GM18867 (cell line): ENCODE measurements around the gene RANBP6.
A peak's percentile ranks its signal among the peaks of the same experiment; 100 is the strongest.
"Not testable (repeated sequence)": the region's sequence is repeated elsewhere in the genome, so short reads cannot be mapped to it uniquely, and the experiment has no call there.

ENCODE experiments used
- ATAC-seq: cut with Tn5 transposase; IDR thresholded peaks from one replicate; pipeline ENCODE4 v1.9.1; 2021; ENCODE audit warnings: mild to moderate bottlenecking, moderate library complexity; ENCODE audit not compliant: unreplicated experiment

Gene RANBP6

DNA sequence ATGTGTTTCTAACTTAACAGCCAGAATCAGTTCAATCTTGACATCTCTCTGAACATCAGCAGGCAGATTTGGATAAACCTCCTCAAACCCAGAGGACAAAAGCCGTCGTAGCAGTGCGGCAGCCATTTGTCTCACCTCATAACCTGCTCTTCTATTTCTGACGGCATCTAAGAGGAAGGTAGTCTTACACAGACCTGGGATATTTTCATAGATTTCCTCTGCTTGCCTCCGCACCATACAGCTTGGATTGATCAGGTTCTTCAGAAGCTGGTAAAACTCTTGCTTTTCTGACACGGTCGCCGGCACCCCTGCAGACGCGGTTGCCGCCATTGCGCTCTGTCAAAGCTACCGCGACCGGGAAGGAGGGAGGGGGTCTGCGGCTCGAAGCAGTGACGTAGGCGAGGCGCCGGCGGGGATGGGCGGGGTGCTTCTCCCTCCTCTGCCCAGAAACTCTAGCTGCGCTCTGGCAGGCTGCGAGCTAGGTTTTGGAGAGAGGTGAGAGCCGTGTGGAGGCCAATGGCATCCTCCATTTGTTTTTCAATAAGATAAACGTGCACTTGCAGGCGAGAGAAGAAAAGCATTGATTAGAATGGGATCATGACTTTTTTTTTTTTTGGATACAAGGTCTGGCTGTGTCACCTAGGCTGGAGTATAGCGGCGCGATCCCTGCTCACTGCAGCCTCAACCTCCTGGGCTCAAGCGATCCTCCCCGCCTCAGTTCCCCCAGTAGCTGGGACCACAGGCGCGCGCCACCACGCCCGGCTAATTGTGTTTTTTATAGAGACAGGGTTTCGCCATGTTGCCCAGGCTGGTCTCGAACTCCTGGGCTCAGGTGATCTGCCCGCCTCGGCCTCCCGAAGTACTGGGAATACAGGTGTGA, at the start of gene RANBP6:
Gene RANBP6, minus strand, starts transcription at position 347 of the 880 bp plus-strand sequence. Its CDS starts 17 bp downstream, at position 330.
- ATAC-seq: peak; percentile 98

DNA sequence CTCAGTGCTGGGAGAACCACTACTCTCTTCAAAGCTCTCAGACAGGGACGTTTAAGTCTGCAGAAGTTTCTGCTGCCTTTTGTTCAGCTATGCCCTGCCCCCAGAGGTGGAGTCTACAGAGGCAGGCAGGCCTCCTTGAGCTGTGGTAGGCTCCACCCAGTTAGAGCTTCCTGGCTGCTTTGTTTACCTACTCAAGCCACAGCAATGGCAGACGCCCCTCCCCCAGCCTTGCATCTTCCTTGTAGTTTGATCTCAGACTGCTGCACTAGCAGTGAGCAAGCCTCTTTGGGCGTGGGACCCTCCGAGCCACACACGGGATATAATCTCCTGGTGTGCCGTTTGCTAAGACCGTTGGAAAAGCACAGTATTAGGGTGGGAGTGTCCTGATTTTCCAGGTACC, 47.7 kb upstream of the RANBP6 start:
- ATAC-seq: not testable (repeated sequence)

DNA sequence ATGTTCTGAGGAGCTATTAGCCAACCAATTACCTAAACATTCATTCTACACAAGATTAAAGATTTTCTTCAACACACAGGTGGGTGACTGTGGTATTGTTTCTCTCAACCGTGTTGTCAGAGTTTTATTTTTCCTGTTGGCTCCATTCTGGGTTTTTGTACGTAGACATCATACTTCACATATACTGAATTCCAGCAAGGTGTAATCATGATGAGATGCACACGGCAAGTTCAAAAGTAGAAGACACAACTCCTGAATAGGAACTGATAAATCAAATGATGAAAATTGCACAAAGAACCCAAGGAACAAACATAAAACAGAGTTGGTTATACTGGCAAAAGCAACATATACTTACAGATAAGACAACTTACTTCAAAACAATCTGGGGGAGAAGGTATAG, 40.2 kb upstream of the RANBP6 start:
- ATAC-seq: no peak

DNA sequence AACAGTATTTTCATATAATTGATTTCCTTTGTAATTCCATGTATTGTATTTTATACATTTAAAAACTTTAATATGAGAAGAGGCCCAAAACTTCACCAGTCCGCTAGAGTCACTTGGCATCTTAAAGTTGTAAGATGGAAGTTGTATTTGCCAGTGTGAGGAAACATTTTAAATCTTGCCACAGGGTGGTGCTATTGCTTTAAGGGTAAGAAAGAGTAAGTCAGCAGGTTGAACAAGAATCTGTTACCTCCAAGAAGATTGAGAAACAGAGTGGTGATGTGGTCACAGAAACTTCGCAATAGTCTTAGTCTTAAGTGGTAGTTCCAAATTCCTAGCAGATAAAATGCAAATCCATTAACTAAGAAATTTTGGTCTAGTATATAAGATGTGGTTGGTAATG, 39.8 kb upstream of the RANBP6 start:
- ATAC-seq: peak; percentile 50

DNA sequence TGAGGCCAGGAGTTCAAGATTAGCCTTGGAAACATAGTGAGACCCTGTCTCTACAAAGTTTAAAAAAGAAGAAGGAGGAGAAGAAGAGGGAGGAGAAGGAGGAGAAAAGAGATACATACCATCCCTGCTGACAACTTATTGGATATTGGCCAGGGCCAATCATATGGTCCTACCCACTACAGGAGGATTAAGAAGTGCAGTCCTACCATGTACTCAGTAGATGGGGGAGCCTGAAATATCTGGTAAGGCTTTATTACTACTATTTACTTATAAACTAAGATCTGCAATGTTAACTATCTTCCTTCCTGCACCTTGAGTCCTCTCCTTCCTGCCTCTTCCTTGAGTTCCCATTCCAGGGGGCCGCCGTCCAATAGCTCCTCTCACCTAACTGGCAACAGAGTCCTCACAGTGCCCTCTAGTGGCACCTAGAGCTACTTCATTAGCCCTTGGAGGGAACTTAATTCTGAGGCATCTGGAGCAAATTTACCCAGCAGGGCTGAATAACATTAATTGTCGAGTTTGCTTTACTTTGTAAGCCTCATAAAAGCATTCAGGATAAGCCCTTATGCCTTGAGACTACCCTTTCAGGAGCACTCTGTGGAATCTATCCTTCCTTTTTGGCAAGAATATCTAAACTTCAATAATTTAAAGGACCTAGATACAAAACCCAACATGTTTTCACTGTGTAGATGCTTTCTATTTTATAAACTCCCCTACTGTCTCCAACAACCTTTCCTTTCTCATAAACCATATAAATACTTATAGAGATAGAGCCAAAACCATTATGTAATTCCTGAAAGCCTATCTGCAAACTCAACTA, 39.1 kb upstream of the RANBP6 start:
- ATAC-seq: no peak

DNA sequence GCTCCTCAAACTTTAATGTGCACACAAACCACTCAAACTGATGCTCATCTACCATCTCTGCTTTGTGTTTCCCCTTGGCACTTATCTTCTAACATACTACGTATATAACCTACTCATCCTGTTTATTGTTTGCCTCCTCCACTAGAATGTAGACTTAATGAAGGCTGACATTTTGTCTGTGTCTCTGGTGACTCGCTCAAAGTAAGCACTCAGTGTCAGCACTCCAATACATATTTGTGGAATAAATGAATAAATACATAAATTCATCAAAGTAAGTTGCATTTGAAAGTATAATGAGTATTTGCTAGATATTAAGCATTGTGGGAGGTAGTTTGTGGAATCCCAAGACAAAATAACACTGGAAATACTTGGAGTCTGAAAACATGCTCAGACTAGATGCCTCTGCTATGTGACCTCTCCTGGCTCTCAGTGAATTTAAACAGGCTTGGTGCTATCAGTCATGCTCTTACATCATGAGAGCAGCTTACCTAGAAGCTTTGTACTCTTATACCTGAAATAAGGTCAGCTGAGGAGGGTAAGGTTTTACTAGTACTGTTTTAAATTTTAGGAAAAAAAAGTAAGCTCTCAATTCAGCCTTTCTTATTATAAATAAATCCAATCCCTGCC, 37.0 kb upstream of the RANBP6 start:
- ATAC-seq: no peak

GRCh38 chr9:6051511-6051950, 36.1 kb upstream of the RANBP6 start:
- ATAC-seq: peak; percentile 64

- ATAC-seq: peak; percentile 74
Observed at GRCh38 chr9:6049798-6050197, 34.4 kb upstream of the RANBP6 start.

GRCh38 chr9:6048039-6048438, 32.6 kb upstream of the RANBP6 start:
- no peak for ATAC-seq

DNA sequence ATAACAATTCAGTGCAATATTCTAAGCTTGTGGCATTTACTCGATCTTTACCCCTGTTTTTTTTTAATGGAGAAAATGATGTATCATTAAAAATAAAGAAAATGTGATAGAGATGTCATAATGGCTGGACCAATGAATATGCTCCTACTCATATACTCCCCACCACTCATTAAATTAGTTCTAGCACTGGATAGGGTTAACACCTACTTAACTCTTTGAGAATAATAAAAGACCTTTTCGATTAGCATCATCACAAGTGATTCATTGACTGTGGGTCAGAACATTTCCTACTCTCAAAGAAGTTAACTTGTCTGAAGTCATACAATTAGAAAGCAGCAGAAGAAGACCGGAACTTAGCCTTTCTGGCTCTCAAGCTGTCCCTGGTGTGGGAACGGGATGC, 31.6 kb upstream of the RANBP6 start:
- ATAC-seq: no peak

GRCh38 chr9:6045364-6045763, 29.9 kb upstream of the RANBP6 start:
- no peak for ATAC-seq

DNA sequence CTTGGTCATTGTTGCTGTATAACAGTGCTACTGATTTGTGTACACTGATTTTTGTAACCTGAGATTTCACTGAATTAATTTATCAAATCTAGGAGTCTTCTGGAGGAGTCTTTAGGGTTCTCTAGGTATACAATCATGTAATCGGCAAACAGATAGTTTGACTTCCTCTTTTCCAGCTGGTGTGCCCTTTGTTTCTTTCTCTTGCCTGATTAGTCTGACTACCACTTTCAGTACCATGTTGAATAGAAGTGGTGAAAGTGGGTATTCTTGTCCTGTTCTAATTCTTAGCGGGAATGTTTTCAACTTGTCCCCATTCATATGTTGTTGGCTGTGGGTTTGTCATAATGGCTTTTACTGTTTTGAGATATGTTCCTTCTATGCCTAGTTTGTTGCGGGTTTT, 24.7 kb upstream of the RANBP6 start:
- ATAC-seq: no peak

- no peak for ATAC-seq
Observed at GRCh38 chr9:6036391-6036790, 21.0 kb upstream of the RANBP6 start.

DNA sequence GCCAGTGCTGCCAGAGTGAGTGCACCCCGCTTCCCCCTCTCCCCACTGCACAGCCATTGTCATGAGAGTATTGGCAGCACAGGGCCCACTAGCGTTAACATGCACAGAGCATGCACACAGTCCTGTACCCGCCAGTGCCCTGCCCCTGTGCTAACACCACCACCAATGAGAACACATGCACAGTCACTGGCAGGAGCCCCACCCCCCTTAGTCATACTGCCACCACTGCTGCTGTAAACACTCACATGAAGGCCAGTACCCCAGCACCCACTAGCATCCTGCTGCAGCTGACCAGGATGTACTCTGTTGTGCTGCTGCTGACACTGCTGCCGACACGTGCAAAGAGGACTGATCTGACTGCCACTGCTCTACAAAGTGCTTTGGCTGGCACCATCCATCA, 19.5 kb upstream of the RANBP6 start:
- ATAC-seq: no peak

DNA sequence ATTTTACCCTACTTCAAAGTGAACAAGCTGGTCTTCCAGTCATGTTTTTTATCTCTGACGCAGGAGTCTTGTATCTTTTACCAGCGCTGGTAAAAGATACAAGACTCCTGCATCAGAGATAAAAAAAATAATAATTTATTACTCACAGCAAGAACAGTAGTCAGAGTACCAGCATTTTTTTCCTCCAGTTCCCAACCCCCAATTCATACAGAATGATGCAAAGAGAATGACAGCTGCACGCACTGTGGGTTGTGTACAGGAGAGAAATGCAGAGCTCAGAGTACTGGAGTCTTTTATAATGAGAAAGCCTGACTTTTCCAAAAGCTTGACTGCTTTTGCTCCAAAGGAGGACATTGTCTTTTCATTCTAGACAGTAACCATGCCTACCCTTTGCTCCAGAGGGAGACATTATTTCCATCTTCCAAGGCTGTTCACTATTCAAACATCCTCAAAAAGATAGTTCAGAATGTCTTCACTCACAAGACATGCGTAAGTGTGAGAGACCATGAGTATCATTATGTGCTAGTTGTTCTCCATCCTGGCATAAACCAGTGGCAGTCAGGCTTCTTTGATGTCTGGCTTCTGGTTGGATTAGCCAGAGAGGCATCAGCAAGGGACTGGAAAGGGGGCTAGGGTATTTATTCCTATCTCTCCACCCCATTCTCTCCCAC, 14.3 kb upstream of the RANBP6 start:
- ATAC-seq: no peak

- peak; percentile 82 for ATAC-seq
Observed at GRCh38 chr9:6024035-6024554, 8.7 kb upstream of the RANBP6 start.

GRCh38 chr9:6016975-6017374, 1.6 kb upstream of the RANBP6 start:
- ATAC-seq: not testable (repeated sequence)

- no peak for ATAC-seq
Observed at GRCh38 chr9:6014670-6015270, 654 bp downstream of the RANBP6 start.

DNA sequence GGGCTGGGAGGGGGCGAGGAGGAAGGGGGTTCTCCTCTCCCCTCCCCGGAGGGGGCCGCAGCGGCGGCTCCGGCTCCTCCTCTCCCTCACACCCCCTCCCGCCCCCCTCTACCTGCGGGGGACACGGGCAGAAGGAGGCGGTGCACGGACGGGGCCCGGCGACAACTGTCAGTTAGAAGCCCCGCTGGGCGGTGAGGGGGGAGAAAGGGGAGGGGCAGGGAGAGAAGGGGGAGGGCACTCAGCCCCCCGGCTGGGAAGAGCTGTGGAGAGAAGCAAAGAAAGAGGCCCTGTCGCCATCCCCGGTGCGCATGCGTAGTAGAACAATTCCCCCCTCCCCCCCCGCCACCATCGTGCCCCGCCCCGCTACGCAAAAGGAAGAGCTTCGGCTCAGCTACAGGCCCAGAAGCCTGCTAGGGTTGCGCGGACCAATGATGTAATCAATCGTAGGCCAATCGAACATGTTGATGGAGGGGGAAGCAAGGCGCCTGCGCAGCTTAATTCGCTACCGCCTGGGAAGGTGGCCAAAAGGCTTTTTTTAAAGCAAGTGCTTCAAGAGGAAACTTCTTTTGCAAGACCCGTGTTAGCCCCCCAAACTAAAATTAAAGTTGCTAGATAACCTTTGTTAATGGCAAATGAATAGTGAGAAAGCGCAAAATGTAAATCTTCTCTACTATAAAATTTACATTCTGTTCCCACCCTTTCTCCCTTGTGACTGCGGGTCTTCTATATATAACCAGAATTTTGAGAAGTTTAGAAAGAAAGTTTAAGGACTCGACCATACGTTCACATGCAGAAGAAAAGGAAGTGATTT, 7.0 kb downstream of the RANBP6 start:
- peak; percentile 61 for ATAC-seq
